H1 (cell line): ENCODE measurements around the gene CA10. TPM values are rescaled to one million over a fixed set of nuclear protein-coding genes. Genes with fewer than 3 reads are reported as not detected.

ENCODE experiments used
- CEBPB ChIP-seq: IDR thresholded peaks from 2 replicates; pipeline ENCODE4 v1.6.1; 2012; ENCODE audit warnings: low read depth, low read length
- CHD7 ChIP-seq: fragments of 300-600 bp; sonication (generic); IDR thresholded peaks from 2 replicates; pipeline ENCODE4 v1.7.1; 2012; ENCODE audit warnings: low read length, moderate library complexity, mild to moderate bottlenecking, inconsistent platforms; ENCODE audit not compliant: insufficient replicate concordance
- E2F6 ChIP-seq: IDR thresholded peaks from 2 replicates; pipeline ENCODE4 v1.6.1; 2012; ENCODE audit warnings: inconsistent platforms
- JUN ChIP-seq: IDR thresholded peaks from 2 replicates; pipeline ENCODE4 v1.6.1; 2011; ENCODE audit warnings: low read depth, mild to moderate bottlenecking, improper control_type of control experiment, low read length
- KDM1A ChIP-seq: fragments of 200-600, 300-600 bp; sonication (generic); IDR thresholded peaks from 2 replicates; pipeline ENCODE4 v1.7.1; 2016; ENCODE audit warnings: mild to moderate bottlenecking, low read length, borderline replicate concordance
- RNF2 ChIP-seq: fragments of 200-900, 300-1000 bp; sonication (generic); IDR thresholded peaks from 2 replicates; pipeline ENCODE4 v1.7.1; 2016; ENCODE audit warnings: borderline replicate concordance, low read depth, mild to moderate bottlenecking, antibody characterized with exemption, low read length; ENCODE audit not compliant: poor library complexity, severe bottlenecking; ENCODE audit errors: missing control alignments
- SIRT6 ChIP-seq: IDR thresholded peaks from one replicate; pipeline ENCODE4 v1.7.1; 2012; ENCODE audit warnings: low read length, inconsistent platforms
- SP1 ChIP-seq: IDR thresholded peaks from 2 replicates; pipeline ENCODE4 v1.6.1; 2011; ENCODE audit warnings: low read depth, low read length
- YY1 ChIP-seq: IDR thresholded peaks from 2 replicates; pipeline ENCODE4 v1.6.1; 2011; ENCODE audit warnings: low read depth, mild to moderate bottlenecking, low read length
- polyA plus RNA-seq, 7 experiments: library from polyadenylated mRNA; depleted of rRNA in 3 of 7; stranded (reverse) in 5 of 7; unstranded in 2 of 7; fragments of >200 nt in 5 of 7; fragments of 200-250 nt in 2 of 7; gene quantifications; 1 replicate in 5 of 7; 2 replicates in 1 of 7; 4 replicates in 1 of 7; pipeline versions ENCODE4 v1.2.1 to v1.2.3, GENCODE V29; 2011 to 2013; ENCODE audit warnings: missing spikeins in 2 of 7, mixed read lengths in 2 of 7
- total RNA-seq: library from RNA; stranded (reverse); fragmentation: NEBNext Ultra II Directional; extraction: Animal tissue kit (Norgen Biotek cat#: 25700); gene quantifications from 2 replicates; pipeline ENCODE4 v1.2.1, GENCODE V29; 2021

CA10 gene
- total and polyA plus RNA-seq, 2 of the 8 experiments (the other 6 are each of a cell fraction or from before 2014, with no cell fraction given): 0.60 to 0.63 TPM

- TF ChIP-seq CHD7: no peak
- no peak for TF ChIP-seq SIRT6
- TF ChIP-seq KDM1A: no peak
- no peak for TF ChIP-seq E2F6
- TF ChIP-seq SP1: no peak
- no peak for TF ChIP-seq CEBPB
- no peak for TF ChIP-seq RNF2
- TF ChIP-seq YY1: no peak
- no peak for TF ChIP-seq JUN
These were observed 540.0 kb downstream of the CA10 start (continued) for GRCh38 chr17:51618476-51618875.
